GM21717 (cell line): Measurements from ENCODE around the gene CDH13.

Experiments used
- ATAC-seq: cut with Tn5 transposase; IDR thresholded peaks from one replicate; pipeline ENCODE4 v1.9.1; 2021; ENCODE audit warnings: mild to moderate bottlenecking, moderate library complexity; ENCODE audit not compliant: unreplicated experiment

The CDH13 gene

GRCh38 chr16:83530293-83530692 lies 903.5 kb downstream of the CDH13 start:
- ATAC-seq: no peak

GRCh38 chr16:83532634-83533033 lies 905.9 kb downstream of the CDH13 start:
- no peak for ATAC-seq

GRCh38 chr16:83533193-83533592 lies 906.4 kb downstream of the CDH13 start:
- ATAC-seq: no peak

GRCh38 chr16:83538707-83539106 lies 911.9 kb downstream of the CDH13 start:
- no peak for ATAC-seq

- no peak for ATAC-seq
Observed at GRCh38 chr16:83539736-83540490, 913.1 kb downstream of the CDH13 start.

DNA sequence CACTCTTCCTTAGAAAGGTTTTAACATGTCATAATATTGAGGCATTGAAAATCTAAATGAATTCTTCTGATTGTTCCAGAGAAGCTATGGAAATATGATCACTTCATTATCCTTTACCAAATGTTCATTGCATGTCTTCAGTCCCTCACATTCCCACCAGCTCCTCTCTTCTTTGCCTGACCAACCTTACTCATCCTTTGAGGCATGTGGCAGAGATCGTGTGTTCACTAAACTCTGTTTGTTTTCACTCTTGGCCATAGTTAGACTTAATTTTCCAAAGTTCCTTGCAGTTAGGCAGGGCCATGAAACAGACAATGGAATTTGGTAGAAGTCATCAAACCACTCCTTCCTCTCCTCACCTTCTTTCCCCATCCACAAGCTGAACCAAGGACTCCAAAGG lies 914.5 kb downstream of the CDH13 start:
- no peak for ATAC-seq

- ATAC-seq: no peak
Observed at GRCh38 chr16:83542491-83542890, 915.7 kb downstream of the CDH13 start.

GRCh38 chr16:83549316-83550182 lies 922.8 kb downstream of the CDH13 start:
- no peak for ATAC-seq

GRCh38 chr16:83550183-83550569 lies 923.4 kb downstream of the CDH13 start:
- ATAC-seq: no peak

- ATAC-seq: no peak
Observed at GRCh38 chr16:83552228-83552627, 925.5 kb downstream of the CDH13 start.

DNA sequence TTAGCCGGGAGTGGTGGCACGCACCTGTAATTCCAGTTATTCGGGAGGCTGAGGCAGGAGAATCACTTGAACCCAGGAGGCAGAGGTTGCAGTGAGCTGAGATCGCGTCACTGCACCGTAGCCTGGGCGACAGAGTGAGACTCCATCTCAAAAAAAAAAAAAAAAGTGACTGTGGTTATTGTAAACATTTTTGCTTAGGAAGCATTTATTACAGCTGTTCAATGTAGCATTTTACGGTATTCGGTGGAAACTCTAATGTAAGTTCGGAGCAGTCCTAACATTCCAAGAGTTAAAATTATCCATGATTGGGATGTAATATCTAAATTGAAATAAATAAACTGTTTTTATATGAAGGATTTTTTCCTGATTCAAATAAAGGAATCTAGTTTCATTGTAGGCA lies 926.2 kb downstream of the CDH13 start:
- no peak for ATAC-seq

- ATAC-seq: no peak
Observed at GRCh38 chr16:83554096-83554495, 927.3 kb downstream of the CDH13 start.

DNA sequence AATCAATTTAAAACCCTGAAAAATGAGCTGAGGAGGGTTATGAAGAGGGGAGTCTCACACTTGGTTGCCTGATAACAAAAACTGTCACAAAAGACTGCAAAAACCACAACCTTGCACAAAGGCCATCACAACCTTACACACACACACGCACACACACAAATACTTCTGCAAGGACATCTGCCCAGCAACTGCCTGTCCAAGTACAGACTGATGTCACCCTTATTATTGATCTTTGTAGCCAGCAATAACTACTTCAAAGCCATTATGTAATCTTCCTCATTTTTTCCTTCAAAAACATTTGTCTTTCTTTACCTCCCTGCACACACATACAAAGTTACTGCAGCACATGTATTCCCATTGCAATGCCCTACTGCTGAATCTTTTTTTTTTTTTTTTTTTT lies 927.8 kb downstream of the CDH13 start:
- no peak for ATAC-seq

DNA sequence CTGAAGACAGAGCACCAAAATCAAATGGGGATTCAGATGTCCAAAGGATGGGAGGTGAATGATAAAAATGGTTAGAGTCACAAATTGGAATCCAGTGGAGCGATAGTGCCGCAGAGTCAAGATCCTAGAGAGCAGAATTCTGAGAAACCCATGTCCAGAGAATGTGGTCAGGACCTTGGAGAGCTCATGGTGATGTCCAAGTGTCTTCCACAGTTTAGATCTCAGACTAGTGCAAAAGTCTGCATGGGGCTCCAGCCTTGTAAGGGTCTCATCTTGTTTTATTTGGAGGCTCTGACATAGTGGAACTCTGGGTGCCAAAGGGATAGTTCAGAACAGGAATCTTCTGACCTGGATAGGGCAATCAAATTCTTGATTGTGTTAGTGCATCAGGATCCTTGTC lies 935.1 kb downstream of the CDH13 start:
- ATAC-seq: no peak

GRCh38 chr16:83568345-83568744 lies 941.6 kb downstream of the CDH13 start:
- no peak for ATAC-seq

GRCh38 chr16:83574388-83574787 lies 947.6 kb downstream of the CDH13 start:
- no peak for ATAC-seq

DNA sequence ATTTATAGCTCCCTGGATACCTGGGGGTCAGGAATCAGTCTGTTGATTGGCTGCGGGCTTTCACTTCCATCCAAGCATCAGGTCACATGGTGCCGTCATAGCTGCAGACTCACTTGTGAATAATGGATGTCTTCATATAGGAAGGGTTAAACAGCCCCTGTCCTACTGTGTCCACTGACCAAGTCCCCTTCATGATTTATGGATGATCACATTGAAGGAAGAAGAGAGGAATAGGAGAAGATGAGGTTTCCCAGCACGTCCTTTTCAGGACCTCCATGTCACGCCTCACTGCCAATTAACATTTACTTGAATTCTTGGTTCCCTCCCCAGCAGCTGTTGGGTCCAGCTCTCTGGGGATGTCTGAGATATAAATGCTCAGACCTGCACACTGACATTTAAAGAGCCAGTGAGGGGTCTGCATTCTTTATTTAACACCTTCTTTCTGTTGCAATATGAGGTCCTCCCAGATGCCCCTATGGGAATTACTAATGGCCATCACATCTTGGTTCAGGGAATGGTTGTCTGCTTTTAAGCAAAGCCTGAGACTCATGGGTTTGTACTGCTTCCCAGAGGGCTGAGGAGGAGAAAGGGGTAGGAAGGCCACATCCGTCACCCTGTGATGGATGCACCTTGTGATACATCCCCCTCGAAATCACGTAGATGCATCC lies 950.4 kb downstream of the CDH13 start:
- ATAC-seq: no peak

DNA sequence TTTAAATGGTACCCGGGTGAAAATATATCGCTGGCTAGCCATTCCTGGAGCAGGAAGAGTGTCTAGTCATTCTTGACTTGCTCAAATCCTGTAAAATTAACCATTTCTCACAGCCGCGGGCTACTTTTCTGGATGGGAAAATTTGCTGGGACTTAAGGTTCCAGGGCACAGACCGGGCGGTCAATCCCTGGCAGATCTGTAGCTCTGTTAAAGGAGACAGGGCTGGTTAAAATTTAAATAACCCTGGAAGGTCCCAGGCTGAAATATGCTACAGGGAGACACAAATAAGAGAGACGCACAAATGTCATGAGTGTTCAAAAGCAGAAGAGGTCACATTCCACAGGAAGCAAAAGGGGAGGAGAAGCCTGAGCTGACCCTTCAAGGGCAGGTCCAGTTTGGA lies 951.4 kb downstream of the CDH13 start:
- no peak for ATAC-seq

DNA sequence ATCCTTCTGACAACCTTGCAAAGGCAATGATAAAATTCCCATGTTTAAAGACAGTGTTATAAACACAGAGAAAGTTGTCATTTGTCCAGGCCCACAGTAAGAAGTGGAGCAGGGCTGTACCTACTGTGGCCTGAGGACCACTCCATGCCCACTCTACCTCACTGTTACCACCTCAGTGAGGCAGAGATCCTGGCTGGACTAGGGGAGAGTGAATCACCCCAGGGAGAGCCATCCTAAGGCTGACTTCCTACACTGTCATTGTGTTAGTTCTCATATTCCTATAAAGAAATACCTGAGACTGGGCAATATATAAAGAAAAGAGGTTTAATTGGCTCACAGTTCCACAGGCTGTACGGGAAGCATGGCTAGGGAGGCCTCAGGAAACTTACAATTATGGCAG lies 952.3 kb downstream of the CDH13 start:
- ATAC-seq: no peak

DNA sequence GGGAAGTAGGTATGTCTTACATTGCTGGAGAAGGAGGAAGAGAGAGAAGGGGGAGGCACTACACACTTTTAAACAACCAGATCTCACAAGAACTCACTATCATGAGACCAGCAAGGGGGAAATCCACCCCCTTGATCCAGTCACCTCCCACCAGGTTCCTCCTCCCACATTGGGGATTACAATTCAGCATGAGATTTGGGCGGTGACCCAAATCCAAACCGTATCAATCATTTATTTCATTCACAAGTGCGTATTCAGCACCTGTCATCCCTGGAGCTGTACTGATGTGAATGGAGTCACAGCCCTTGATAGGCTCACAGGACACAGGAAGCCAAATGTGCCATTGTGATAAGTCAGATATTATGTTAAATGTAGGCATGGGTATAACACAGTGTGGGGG lies 952.7 kb downstream of the CDH13 start:
- ATAC-seq: no peak

DNA sequence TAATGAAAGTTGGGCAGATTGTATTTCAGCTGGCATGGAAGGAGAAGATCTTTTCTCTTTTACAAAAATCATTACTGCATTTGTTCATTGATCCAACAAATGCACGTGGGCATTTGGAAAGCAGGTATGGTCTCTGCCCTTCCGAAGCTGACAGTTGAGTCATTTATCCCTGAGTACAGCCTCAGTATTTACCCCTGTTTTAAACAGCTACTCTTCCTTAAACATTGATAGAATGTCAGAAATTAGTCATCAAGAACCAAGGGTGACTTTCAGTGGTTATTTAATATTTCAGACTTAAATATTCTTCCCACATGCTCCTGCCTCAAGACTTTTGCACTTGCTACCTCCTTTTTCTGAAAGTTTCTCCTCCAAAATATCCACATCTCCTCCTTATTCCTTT lies 954.3 kb downstream of the CDH13 start:
- ATAC-seq: no peak
